ENCODE measurements around the gene KDM8. TPM values are rescaled to one million over a fixed set of nuclear protein-coding genes. Genes with fewer than 3 reads are reported as not detected.

The KDM8 gene
- total RNA-seq, 4 donors from 2014 or later: 4.4 to 14.2 (median 9.2) TPM

GRCh38 chr16:27228621-27229501, 25.5 kb downstream of the KDM8 start:
- no peak overlapping the region for H3K4me3 ChIP-seq
- no peaks in the 10 kb centered on the region for H3K27me3 ChIP-seq
- in situ Hi-C loops (cut with MboI; ENCODE audit: low pct_ligation_motif_present in 1 of 4, low pct_unique_long_range_greater_than_20kb in 1 of 4, low sequenced_read_pairs in 3 of 4) (loop anchor here in 2 of 4 donors (25.0 kb wide), 1 partner anchor 108 kb away; no protein-coding TSS in a partner anchor), intact Hi-C loops (cut with DNase I; ENCODE audit: low total_unique reads) (no loop called here)
- no peaks in the 10 kb centered on the region for H3K9me3 ChIP-seq
- H3K36me3 ChIP-seq: peaks cover 0 to 4% (median 0%) of the 10 kb centered on the region in 4 donors
- H3K27ac ChIP-seq: no peak overlapping the region
- no peak for DNase-seq
- WGBS, 2 donors (ENCODE audit: low coverage in 1 of 2): 81 to 87% methylated on average over 9 to 21 of the region's 21 CpGs
- H3K4me1 ChIP-seq: peaks cover 23 to 64% (median 49%) of the 10 kb centered on the region in 4 donors
- TF ChIP-seq EP300 (IDR thresholded peaks at IDR 0.05; ENCODE audit: low read depth) (no peak), POLR2AphosphoS5 (IDR thresholded peaks at IDR 0.05) (no peak), POLR2A (IDR thresholded peaks at IDR 0.05) (no peak)
- TF ChIP-seq, protein P1, sequence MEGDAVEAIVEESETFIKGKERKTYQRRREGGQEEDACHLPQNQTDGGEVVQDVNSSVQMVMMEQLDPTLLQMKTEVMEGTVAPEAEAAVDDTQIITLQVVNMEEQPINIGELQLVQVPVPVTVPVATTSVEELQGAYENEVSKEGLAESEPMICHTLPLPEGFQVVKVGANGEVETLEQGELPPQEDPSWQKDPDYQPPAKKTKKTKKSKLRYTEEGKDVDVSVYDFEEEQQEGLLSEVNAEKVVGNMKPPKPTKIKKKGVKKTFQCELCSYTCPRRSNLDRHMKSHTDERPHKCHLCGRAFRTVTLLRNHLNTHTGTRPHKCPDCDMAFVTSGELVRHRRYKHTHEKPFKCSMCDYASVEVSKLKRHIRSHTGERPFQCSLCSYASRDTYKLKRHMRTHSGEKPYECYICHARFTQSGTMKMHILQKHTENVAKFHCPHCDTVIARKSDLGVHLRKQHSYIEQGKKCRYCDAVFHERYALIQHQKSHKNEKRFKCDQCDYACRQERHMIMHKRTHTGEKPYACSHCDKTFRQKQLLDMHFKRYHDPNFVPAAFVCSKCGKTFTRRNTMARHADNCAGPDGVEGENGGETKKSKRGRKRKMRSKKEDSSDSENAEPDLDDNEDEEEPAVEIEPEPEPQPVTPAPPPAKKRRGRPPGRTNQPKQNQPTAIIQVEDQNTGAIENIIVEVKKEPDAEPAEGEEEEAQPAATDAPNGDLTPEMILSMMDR (IDR thresholded peaks at IDR 0.05): peak in 1 of 5 experiments; percentile 9

DNA sequence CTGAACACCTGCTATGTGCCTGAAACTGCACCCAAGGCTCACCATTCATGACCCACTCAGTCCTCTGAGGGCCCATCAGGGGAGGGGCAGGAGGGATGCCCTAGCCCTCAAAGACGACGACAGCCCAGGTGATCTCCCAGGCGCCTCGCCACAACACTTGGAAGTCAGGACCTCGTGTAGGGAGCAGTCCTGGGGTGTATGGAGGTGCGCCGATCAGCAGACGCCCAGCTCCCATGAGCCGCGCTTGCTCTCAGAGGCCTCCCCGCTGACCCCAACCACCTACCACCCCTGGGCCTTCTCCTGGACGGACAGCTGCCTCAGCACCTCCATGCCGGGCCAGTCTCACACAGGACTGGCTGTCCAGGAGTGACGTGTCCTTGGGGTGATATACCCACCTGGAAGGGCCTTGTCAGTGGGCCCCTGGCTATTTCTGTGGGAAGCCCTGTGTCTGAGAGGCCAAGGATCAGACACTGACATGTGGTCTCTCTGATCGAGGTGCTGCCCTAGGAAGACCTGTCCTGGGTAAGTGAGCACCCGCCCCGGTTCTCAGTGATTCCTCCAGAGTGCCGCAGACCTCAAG, 26.7 kb downstream of the KDM8 start:
- no peaks in the 10 kb centered on the region for H3K27me3 ChIP-seq
- in situ Hi-C loops (cut with MboI; ENCODE audit: low pct_ligation_motif_present in 1 of 4, low pct_unique_long_range_greater_than_20kb in 1 of 4, low sequenced_read_pairs in 3 of 4): loop anchor here (10.0 to 25.0 kb wide), 3 partner anchors 85 to 135 kb away; partner anchors contain the start of gene IL4R (in 1 of the 4)
- no peaks in the 10 kb centered on the region for H3K9me3 ChIP-seq
- peak overlapping the region; percentile 54 to 75 (median 66) for H3K27ac ChIP-seq
- 94% methylated on average over 18 of the region's 18 CpGs; no CpG with 5 or more reads in 1 of the 2 donors for WGBS, 2 donors (ENCODE audit: low coverage in 1 of 2)
- TF ChIP-seq POLR2A (IDR thresholded peaks at IDR 0.05) (no peak), EP300 (IDR thresholded peaks at IDR 0.05; ENCODE audit: low read depth) (no peak), POLR2AphosphoS5 (IDR thresholded peaks at IDR 0.05) (no peak)
- TF ChIP-seq, protein P1 (IDR thresholded peaks at IDR 0.05): no peak
- DNase-seq: no peak
- H3K4me3 ChIP-seq: no peak overlapping the region
- peaks cover 23 to 74% (median 55%) of the 10 kb centered on the region in 4 donors for H3K4me1 ChIP-seq
- intact Hi-C loops (cut with DNase I; ENCODE audit: low total_unique reads): no loop called here
- no peaks in the 10 kb centered on the region for H3K36me3 ChIP-seq

GRCh38 chr16:27230562-27231001, 27.3 kb downstream of the KDM8 start:
- in situ Hi-C loops (cut with MboI; ENCODE audit: low pct_ligation_motif_present in 1 of 4, low pct_unique_long_range_greater_than_20kb in 1 of 4, low sequenced_read_pairs in 3 of 4): loop anchor here (10.0 to 25.0 kb wide), 3 partner anchors 84 to 134 kb away; partner anchors contain the start of gene IL4R (in 1 of the 4)
- DNase-seq: peak; percentile 91
- Histone ChIP-seq H3K4me3 (no peak overlapping the region), H3K27ac (peak overlapping the region; percentile 54 to 75 (median 66)), H3K9me3 (no peaks in the 10 kb centered on the region), H3K4me1 (peaks cover 26 to 75% (median 57%) of the 10 kb centered on the region in 4 donors), H3K27me3 (no peaks in the 10 kb centered on the region), H3K36me3 (no peaks in the 10 kb centered on the region)
- TF ChIP-seq, protein P1 (IDR thresholded peaks at IDR 0.05): peak in 4 of 5 experiments; percentile 32 to 71 (median 42)
- TF ChIP-seq EP300 (IDR thresholded peaks at IDR 0.05; ENCODE audit: low read depth) (no peak), POLR2AphosphoS5 (IDR thresholded peaks at IDR 0.05) (peak; percentile 23 to 84 (median 79)), POLR2A (IDR thresholded peaks at IDR 0.05) (peak; percentile 65)
- WGBS, 2 donors (ENCODE audit: low coverage in 1 of 2): 67% methylated on average over 12 of the region's 16 CpGs; no CpG with 5 or more reads in 1 of the 2 donors
- intact Hi-C loops (cut with DNase I; ENCODE audit: low total_unique reads): no loop called here

DNA sequence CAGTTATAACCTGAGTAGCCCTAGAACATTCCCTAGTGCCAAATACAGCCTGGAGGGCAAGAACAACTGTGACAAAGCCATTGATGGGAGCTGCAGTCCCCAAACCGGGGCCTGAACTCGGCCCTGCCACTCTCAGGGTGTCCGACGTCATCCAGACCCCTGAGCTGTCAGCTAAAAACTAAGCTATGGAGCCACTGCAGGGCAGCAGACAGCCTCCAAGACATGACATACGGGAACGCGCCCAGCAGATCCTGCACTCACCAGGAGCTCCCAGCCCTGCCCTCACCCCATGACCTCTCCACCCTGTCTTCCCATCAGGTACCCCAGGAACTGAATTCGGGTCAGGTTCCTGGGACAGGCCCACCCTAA, 28.4 kb downstream of the KDM8 start:
- Histone ChIP-seq H3K9me3 (no peaks in the 10 kb centered on the region), H3K27me3 (no peaks in the 10 kb centered on the region), H3K36me3 (no peaks in the 10 kb centered on the region), H3K4me3 (no peak overlapping the region), H3K4me1 (peaks cover 31 to 77% (median 58%) of the 10 kb centered on the region in 4 donors), H3K27ac (peak overlapping the region; percentile 56 to 75 (median 62))
- in situ Hi-C loops (cut with MboI; ENCODE audit: low pct_ligation_motif_present in 1 of 4, low pct_unique_long_range_greater_than_20kb in 1 of 4, low sequenced_read_pairs in 3 of 4): loop anchor here (10.0 to 25.0 kb wide), 3 partner anchors 83 to 133 kb away; partner anchors contain the start of gene IL4R (in 1 of the 4)
- intact Hi-C loops (cut with DNase I; ENCODE audit: low total_unique reads): no loop called here
- TF ChIP-seq POLR2A (IDR thresholded peaks at IDR 0.05) (no peak), POLR2AphosphoS5 (IDR thresholded peaks at IDR 0.05) (no peak), EP300 (IDR thresholded peaks at IDR 0.05; ENCODE audit: low read depth) (no peak)
- TF ChIP-seq, protein P1 (IDR thresholded peaks at IDR 0.05): no peak
- 76% methylated on average over 8 of the region's 8 CpGs; no CpG with 5 or more reads in 1 of the 2 donors for WGBS, 2 donors (ENCODE audit: low coverage in 1 of 2)
- no peak for DNase-seq

Measured in transverse colon (tissue), 4 donors.